Measurements from ENCODE around the gene CLTA.

DNA sequence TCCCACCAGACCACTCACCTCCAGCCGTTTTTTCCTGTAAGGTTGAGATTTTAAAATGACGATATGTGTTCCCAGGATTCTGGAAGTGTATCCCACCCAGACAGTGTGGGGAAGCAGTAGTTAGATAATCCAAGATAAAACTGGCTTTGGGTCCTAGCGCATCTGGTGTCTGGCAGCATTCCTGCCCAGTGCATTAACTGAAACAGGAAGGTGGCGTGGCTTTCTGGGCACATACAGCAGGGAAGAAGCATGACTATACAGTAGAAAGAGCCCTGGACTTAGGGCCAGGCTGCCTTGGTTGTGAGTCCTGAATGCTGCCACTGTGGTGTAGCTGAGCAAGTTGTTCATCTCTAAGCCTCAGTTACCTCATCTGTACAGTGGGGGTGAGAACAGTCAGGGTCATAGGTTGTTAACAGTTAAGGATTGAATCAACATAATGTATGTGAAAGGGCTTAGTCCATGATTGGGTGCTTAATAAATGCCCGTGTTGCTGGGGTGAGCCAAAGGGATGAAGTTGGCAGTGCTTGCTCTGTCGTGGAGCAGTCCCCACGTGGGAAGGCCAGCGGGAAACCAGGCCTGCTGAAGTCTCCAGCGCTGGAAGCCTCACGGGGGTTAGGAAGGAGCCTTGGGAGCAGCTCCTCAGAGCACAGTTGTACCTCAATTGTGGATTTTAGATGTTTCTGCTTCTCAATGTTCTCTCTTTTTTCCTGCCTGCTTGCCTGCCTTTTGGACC, 18.0 kb downstream of the CLTA start:
- TF ChIP-seq, protein P1, sequence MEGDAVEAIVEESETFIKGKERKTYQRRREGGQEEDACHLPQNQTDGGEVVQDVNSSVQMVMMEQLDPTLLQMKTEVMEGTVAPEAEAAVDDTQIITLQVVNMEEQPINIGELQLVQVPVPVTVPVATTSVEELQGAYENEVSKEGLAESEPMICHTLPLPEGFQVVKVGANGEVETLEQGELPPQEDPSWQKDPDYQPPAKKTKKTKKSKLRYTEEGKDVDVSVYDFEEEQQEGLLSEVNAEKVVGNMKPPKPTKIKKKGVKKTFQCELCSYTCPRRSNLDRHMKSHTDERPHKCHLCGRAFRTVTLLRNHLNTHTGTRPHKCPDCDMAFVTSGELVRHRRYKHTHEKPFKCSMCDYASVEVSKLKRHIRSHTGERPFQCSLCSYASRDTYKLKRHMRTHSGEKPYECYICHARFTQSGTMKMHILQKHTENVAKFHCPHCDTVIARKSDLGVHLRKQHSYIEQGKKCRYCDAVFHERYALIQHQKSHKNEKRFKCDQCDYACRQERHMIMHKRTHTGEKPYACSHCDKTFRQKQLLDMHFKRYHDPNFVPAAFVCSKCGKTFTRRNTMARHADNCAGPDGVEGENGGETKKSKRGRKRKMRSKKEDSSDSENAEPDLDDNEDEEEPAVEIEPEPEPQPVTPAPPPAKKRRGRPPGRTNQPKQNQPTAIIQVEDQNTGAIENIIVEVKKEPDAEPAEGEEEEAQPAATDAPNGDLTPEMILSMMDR (conservative IDR thresholded peaks at IDR 0.05), result no peak
- no peak for TF ChIP-seq ZFX (IDR thresholded peaks at IDR 0.05)
